ACC112 (cell line): Measurements from ENCODE around the gene MYO7B.
"Not testable (repeated sequence)": the region's sequence is repeated elsewhere in the genome, so short reads cannot be mapped to it uniquely, and the experiment has no call there.

Experiments used
- H2AFZ ChIP-seq: fragments of 200-600 bp; sonication (generic); one replicate; pipeline ENCODE4 v1.6.0; 2017; ENCODE audit warnings: antibody characterized with exemption, low read length; ENCODE audit not compliant: unreplicated experiment
- H3K27ac ChIP-seq: fragments of 200-600 bp; sonication (generic); 2 replicates; pipeline ENCODE4 v1.5.1; 2014; ENCODE audit warnings: low read depth, mild to moderate bottlenecking, antibody characterized with exemption, low read length, moderate library complexity
- H3K27me3 ChIP-seq: fragments of 200-600 bp; sonication (generic); 2 replicates; pipeline ENCODE4 v1.6.1; 2014; ENCODE audit warnings: mild to moderate bottlenecking, antibody characterized with exemption, low read length, moderate library complexity, mixed read lengths; ENCODE audit not compliant: insufficient read depth
- H3K36me3 ChIP-seq: fragments of 200-600 bp; sonication (generic); 2 replicates; pipeline ENCODE4 v1.6.1; 2016; ENCODE audit warnings: mild to moderate bottlenecking, antibody characterized with exemption, low read length, moderate library complexity, mixed read lengths; ENCODE audit not compliant: insufficient read depth
- H3K4me1 ChIP-seq: fragments of 200-600 bp; sonication (generic); one replicate; pipeline ENCODE4 v1.6.1; 2016; ENCODE audit warnings: low read length, mixed read lengths; ENCODE audit not compliant: insufficient read depth, unreplicated experiment, control insufficient read depth
- H3K4me3 ChIP-seq: fragments of 200-600 bp; sonication (generic); 2 replicates; pipeline ENCODE4 v1.5.1; 2014; ENCODE audit warnings: mild to moderate bottlenecking, low read depth, low read length
- H3K79me2 ChIP-seq: fragments of 200-600 bp; sonication (generic); one replicate; pipeline ENCODE4 v1.6.0; 2016; ENCODE audit warnings: low read length; ENCODE audit not compliant: control insufficient read depth, unreplicated experiment, insufficient read depth

Gene MYO7B

DNA sequence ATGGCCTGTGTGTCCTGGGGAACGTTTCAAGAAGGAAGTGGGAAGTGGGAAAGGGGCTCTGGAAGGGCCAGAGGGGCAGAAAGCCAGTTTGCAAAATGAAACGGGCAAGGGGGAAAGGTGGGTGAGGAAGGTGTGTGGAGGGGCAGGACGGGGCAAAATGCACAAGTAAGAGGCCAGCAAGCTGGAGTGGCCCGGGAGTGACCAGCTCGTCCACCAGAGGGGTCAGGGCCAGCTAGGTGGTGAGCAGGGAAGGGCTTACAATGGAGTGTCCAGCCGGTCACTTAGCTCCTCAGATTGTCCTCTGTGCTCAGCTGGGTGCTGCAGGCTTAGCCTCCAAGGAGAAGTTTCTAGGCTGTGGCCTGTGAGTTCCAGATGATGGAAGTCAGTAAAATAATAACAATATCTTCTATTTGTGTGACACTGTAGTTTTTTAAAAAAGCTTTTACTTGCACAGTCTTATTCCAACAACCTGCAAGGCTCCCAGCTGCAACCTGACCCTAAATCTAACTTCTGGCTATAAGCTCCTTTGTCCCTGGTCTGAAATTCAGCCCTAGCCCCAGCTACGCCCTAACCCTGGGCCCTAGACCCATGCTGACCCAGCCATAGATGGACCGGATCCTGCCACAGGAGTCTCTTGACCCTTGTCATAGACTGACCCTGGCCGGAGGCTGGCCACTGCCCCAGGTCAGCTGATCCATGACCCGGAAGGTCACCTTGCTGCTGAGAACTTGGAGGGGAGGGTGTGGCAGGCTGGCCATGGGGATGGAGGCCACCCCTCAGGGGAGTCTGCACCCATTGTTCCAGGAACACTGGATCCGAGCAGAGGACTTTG is 29.2 kb downstream of the MYO7B start:
- Histone ChIP-seq H3K27me3 (no peaks in the 10 kb centered on the region), H2AFZ (no peak overlapping the region), H3K27ac (no peak overlapping the region), H3K4me1 (peaks cover 46% of the 10 kb centered on the region), H3K79me2 (no peaks in the 10 kb centered on the region), H3K36me3 (no peaks in the 10 kb centered on the region), H3K4me3 (no peak overlapping the region)

DNA sequence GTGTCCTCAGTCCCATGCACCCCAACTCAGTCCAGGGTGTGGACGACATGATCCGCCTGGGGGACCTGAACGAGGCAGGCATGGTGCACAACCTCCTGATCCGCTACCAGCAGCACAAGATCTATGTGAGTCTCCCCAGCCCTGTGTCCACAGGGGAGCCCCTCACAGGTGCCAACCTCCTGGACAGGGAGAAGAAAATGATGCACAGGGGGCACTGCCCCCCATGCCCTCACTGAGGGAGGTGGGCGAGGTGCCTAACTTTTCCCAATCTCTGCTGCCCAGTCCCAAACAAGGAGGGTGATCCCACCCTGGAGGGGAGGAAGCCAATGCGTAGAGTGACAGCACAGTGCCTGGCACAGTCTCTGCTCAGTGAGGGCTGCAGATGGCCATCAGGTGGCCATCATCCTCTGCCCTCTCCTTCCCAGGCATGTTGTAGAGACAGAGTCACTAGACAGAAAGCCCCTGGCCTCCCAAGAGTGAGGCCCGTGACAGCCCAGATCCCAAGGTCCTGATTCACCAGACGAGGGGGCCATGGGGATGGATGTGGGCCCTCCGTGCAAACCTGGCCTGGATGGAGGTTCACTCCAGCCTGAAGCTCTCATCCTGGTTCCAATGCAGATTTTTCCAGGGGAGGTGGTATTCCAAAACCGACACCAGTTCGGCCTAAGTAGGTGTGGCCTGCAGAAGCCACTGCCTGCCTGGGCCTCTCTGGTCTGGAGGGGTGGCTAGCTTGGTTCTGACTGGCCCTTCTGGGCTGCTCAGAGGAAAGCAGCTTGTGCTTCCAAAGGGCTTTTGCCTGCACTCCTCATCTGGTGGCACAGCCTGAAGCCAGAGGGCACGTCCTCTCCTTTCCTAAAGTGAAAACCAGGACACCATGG is 30.0 kb downstream of the MYO7B start:
- no peak overlapping the region for H2AFZ ChIP-seq
- H3K27me3 ChIP-seq: no peaks in the 10 kb centered on the region
- no peaks in the 10 kb centered on the region for H3K36me3 ChIP-seq
- H3K4me3 ChIP-seq: no peak overlapping the region
- no peak overlapping the region for H3K27ac ChIP-seq
- peaks cover 46% of the 10 kb centered on the region for H3K4me1 ChIP-seq
- no peaks in the 10 kb centered on the region for H3K79me2 ChIP-seq

DNA sequence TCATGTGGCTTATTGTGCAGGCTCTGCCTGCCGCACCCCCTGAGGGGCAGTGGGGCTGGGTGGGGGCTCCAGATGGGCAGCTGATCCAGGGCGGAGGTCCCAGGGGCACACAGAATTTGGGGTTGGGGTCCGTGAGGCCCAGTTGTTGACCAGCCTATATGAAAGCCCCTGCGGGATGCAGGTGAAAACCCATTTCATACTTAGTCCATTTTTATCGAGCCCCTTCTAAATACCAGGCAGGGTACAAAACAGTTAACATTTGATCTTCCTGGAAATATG is 30.6 kb downstream of the MYO7B start:
- H2AFZ ChIP-seq: no peak overlapping the region
- H3K27me3 ChIP-seq: no peaks in the 10 kb centered on the region
- H3K4me3 ChIP-seq: no peak overlapping the region
- H3K27ac ChIP-seq: no peak overlapping the region
- no peaks in the 10 kb centered on the region for H3K36me3 ChIP-seq
- no peaks in the 10 kb centered on the region for H3K79me2 ChIP-seq
- H3K4me1 ChIP-seq: peaks cover 46% of the 10 kb centered on the region

DNA sequence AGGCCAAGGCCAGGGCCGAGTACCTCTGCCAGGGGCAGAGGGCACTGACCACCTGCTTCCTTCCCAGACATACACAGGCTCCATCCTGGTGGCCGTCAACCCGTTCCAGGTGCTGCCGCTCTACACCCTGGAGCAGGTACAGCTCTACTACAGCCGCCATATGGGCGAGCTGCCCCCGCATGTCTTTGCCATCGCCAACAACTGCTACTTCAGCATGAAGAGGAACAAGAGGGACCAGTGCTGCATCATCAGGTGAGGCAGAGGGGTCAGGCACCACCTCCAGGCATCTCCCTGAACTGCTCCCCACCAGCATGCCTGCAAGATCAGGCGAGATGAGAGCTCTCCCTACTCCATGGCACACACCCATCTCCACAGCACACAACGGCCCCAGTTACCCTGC is 31.1 kb downstream of the MYO7B start:
- Histone ChIP-seq H3K79me2 (no peaks in the 10 kb centered on the region), H3K36me3 (no peaks in the 10 kb centered on the region), H3K4me1 (peaks cover 43% of the 10 kb centered on the region), H3K27me3 (no peaks in the 10 kb centered on the region), H2AFZ (no peak overlapping the region), H3K4me3 (no peak overlapping the region), H3K27ac (no peak overlapping the region)

DNA sequence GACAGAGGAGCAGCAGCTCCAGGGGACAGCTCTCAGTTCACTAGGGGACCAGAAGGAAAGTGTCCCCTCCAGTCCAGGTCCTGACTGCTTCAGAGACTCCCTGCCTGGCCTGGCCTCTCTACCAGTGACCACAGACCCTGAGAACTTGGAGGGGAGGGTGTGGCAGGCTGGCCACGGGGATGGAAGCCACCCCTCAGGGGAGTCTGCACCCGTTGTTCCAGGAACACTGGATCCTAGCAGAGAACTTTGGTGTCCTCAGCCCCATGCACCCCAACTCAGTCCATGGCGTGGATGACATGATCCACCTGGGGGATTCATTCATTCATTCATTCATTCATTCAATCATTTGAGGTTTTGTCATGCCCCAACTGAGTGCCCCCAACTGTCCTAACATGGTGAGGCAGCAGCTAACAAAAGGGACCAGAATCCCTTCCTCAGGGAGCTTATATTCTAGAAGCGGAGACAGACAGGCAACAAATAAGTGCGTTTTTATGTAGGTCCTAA is 31.9 kb downstream of the MYO7B start:
- H3K36me3 ChIP-seq: no peaks in the 10 kb centered on the region

DNA sequence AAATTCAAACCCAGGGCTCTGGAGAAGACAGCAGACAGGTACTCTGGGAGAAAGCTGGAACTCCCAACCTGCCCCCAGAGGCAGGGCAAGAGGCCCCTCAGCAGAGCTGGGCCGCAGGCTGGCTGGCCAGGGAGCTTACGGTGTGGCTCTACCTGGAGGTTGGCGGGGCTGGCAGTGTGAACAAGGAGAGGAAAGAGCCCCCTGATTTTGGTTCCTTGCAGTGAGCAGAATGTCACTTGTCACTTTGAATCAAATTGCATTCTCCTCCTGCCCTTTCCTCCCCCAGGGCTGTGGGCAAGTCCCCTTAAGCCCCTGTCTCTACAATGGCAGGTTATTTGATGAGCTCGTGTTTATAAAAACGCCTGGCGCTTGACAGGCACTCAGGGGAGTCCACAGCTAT is 32.6 kb downstream of the MYO7B start:
- Histone ChIP-seq H2AFZ (no peak overlapping the region), H3K4me1 (peaks cover 36% of the 10 kb centered on the region), H3K27ac (peak overlapping the region; percentile 48), H3K36me3 (no peaks in the 10 kb centered on the region), H3K4me3 (no peak overlapping the region), H3K79me2 (no peaks in the 10 kb centered on the region), H3K27me3 (no peaks in the 10 kb centered on the region)

More for the DNA sequence above, 31.9 kb downstream of the MYO7B start:
- H3K79me2 ChIP-seq: no peaks in the 10 kb centered on the region
- no peak overlapping the region for H3K27ac ChIP-seq
- no peak overlapping the region for H2AFZ ChIP-seq
- H3K27me3 ChIP-seq: no peaks in the 10 kb centered on the region
- no peak overlapping the region for H3K4me3 ChIP-seq
- peaks cover 40% of the 10 kb centered on the region for H3K4me1 ChIP-seq

DNA sequence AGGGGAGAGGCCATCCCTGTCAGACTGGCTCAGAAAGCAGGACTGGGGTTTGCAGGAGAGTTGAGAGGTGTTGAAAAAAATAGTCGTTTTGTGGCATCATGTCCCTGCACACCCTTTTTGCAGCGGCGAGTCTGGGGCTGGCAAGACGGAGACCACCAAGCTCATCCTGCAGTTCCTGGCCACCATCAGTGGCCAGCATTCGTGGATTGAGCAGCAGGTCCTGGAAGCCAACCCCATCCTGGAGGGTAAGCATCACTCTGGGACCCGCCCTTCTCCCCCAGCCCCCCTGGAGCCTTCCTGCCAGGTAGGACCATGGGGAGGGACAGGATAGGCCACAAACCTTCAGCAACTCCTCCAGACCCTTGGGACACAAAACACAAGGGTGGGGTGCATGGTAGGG is 34.2 kb downstream of the MYO7B start:
- Histone ChIP-seq H3K36me3 (no peaks in the 10 kb centered on the region), H2AFZ (no peak overlapping the region), H3K27me3 (no peaks in the 10 kb centered on the region), H3K4me1 (peaks cover 33% of the 10 kb centered on the region), H3K27ac (0 out of 2 replicates have a peak overlapping the region, but pooled peaks have one; percentile 48), H3K79me2 (no peaks in the 10 kb centered on the region), H3K4me3 (no peak overlapping the region)

DNA sequence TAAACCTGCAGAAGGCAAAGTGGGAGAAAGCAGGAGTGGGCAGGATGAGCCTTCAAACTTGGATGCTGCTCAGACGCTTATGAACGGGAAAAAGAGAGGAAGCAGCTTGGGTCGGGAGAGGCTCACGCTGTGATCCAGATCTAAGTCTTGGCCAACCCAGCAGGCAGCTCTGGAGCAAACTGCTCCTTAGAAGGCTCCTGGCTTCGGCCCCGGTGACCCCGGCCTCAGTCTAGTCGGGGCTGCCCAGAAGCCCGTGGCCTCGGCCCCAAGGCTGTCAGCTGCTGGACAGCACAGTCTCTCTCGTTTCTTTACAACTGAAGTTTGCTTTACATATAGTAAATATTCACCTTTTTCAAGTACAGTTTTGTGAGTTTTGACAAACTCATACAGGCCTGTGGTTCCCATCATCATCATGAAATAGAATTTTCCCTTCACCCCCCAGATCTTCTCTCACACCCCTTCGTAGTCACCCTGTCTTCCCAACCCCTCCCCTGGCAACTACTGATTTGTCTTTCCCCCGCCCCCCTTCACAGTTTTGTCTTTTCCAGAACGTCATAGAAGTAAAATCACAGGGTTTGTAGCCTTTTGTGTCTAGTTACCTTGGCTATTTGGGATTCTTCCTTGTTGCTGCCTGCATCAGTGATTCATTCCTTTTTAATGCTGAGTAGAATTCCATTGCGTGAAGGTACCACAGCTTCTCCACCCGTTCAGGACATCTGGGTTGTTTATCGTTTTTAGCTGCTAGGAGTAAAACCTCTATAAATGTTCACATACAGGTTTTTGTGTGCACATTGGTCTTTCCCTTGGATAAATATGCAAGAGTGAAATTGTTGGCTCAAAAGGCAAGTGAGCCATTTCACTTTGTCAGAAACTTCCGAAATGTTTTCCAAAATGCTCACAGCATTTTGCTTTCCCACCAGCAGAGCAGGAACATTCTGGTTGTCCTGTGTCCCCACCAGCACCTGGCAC is 35.1 kb downstream of the MYO7B start:
- peak overlapping the region; percentile 36 for H2AFZ ChIP-seq
- no peaks in the 10 kb centered on the region for H3K79me2 ChIP-seq
- H3K36me3 ChIP-seq: no peaks in the 10 kb centered on the region
- H3K27me3 ChIP-seq: no peaks in the 10 kb centered on the region
- peaks cover 33% of the 10 kb centered on the region for H3K4me1 ChIP-seq
- H3K27ac ChIP-seq: no peak overlapping the region
- no peak overlapping the region for H3K4me3 ChIP-seq

DNA sequence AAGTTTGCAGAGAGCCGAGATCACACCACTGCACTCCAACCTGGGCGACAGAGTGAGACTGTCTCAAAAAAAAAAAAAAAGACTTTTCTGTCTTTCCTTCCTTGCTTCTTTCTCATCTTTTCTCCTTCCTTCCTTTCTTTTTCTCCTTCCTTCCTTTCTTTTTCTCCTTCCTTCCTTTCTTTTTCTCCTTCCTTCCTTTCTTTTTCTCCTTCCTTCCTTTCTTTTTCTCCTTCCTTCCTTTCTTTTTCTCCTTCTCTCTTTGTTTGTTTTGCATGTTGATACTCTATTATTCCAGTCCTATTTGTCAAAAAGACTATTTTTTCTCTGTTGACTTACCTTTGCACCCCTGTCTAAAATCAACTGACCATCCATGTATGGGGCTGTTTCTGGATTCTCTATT is 36.9 kb downstream of the MYO7B start:
- not testable (repeated sequence) for H2AFZ ChIP-seq, H3K36me3 ChIP-seq, H3K79me2 ChIP-seq, H3K27me3 ChIP-seq, H3K27ac ChIP-seq, H3K4me3 ChIP-seq
- H3K4me1 ChIP-seq: peaks cover 48% of the 10 kb centered on the region

DNA sequence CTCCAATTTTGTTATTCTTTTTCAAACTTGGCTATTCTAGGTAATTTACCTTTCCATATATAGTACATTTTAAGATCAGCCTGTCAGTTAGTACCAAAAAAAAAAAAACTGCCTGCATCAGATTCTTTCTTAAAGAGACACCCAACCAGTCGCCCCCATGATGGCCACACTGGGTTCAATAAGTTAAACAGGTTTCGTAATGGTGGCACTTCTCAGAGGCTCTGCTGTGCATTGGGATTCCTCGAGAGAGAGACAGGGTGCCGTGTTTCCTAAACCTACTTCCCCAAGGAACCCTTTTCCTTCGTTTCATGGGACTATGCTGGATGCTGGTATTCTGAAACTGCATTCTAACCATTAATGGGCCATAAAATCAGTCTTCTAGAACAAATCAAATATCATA is 37.4 kb downstream of the MYO7B start:
- Histone ChIP-seq H2AFZ (no peak overlapping the region), H3K27ac (no peak overlapping the region), H3K79me2 (no peaks in the 10 kb centered on the region), H3K4me3 (no peak overlapping the region), H3K36me3 (no peaks in the 10 kb centered on the region), H3K4me1 (peaks cover 48% of the 10 kb centered on the region), H3K27me3 (no peaks in the 10 kb centered on the region)
